K562 (cell line): Measurements from ENCODE around the gene MAP2. TPM values are rescaled to one million over a fixed set of nuclear protein-coding genes. Genes with fewer than 3 reads are reported as not detected.

Source experiments
- ATAC-seq: fragments of 200-7000 bp; cut with Tn5 transposase; 3 replicates; pipeline ENCODE4 v1.9.1; 2020; ENCODE audit warnings: moderate library complexity
- BruUV-seq: library from RNA; stranded (reverse); fragments of 400-500 nt; replicated peaks from 2 replicates; lab custom pipeline; 2021; lab: Mats Ljungman, UMichigan
- CTCF ChIA-PET: fragments of 300-600 bp; formaldehyde crosslinking; extraction: SDS; loops from one replicate; lab custom pipeline; 2021; ENCODE audit warnings: low intra/inter-chr PET ratio; lab: Yijun Ruan, JAX
- POLR2A ChIA-PET: fragments of 300-600, 350-650 bp; sonication (Branson Sonifier 250); formaldehyde crosslinking; extraction: SDS; loops from one replicate; lab custom pipeline; 2021; ENCODE audit warnings: antibody characterized with exemption, inconsistent platforms; lab: Yijun Ruan, JAX
- DNase-seq, 4 experiments: peaks; one replicate each; pipeline versions ENCODE4 v3.0.0 to v3.0.0-alpha.2; 2011 to 2018; ENCODE audit warnings: low spot score in 3 of 4, mixed read lengths in 3 of 4; ENCODE audit errors: extremely low read depth in 1 of 4
- FAIRE-seq: peaks from 2 replicates; lab custom pipeline; 2011; peaks lifted over from hg19 to GRCh38; lab: Jason Lieb, UNC
- H2AFZ ChIP-seq: 2 replicates; pipeline ENCODE4 v1.6.0; 2011; ENCODE audit warnings: low read depth, low read length, control low read depth, inconsistent platforms
- H3K27ac ChIP-seq: fragments of 200-600 bp; 3 replicates; pipeline ENCODE4 v1.8.0; 2011; ENCODE audit warnings: low read depth, mild to moderate bottlenecking, control low read depth, inconsistent platforms, low read length, moderate library complexity, mixed read lengths; ENCODE audit errors: extremely low read depth
- H3K27me3 ChIP-seq, 2 experiments: fragments of 300-600 bp in 1 of 2; 2 replicates in 1 of 2; 3 replicates in 1 of 2; pipeline versions ENCODE4 v1.6.0 to v1.8.0; 2011; ENCODE audit warnings: inconsistent platforms in 2 of 2, low read length in 2 of 2, mild to moderate bottlenecking in 1 of 2, mixed read lengths in 1 of 2, moderate library complexity in 1 of 2; ENCODE audit not compliant: control insufficient read depth in 2 of 2, insufficient read depth in 2 of 2
- H3K36me3 ChIP-seq: fragments of 300-600 bp; 3 replicates; pipeline ENCODE4 v1.8.0; 2011; ENCODE audit warnings: mild to moderate bottlenecking, low read length, inconsistent platforms; ENCODE audit not compliant: control insufficient read depth, insufficient read depth
- H3K4me1 ChIP-seq, 2 experiments: fragments of 200-600 bp in 1 of 2; replicated peaks in 1 of 2; 2 replicates in 1 of 2; 3 replicates in 1 of 2; pipeline versions ENCODE4 v1.5.1 to v1.8.0; 2011; ENCODE audit warnings: inconsistent platforms in 2 of 2, low read length in 2 of 2, mild to moderate bottlenecking in 1 of 2, mixed read lengths in 1 of 2, moderate library complexity in 1 of 2; ENCODE audit not compliant: control insufficient read depth in 2 of 2, insufficient read depth in 2 of 2
- H3K4me2 ChIP-seq: 2 replicates; pipeline ENCODE4 v1.6.1; 2011; ENCODE audit warnings: low read length, control low read depth, inconsistent platforms, mixed read lengths; ENCODE audit not compliant: insufficient read depth
- H3K4me3 ChIP-seq: fragments of 200-600 bp; sonication (generic), shearing (Covaris generic); 2 replicates; pipeline ENCODE4 v1.5.1; 2016; ENCODE audit warnings: control low read depth, inconsistent platforms
- H3K79me2 ChIP-seq: fragments of 200-600 bp; 3 replicates; pipeline ENCODE4 v1.8.0; 2011; ENCODE audit warnings: low read length, inconsistent platforms; ENCODE audit not compliant: control insufficient read depth, insufficient read depth
- H3K9ac ChIP-seq, 2 experiments: 2 replicates each; pipeline versions ENCODE4 v1.6.0 to v1.6.1; 2011; ENCODE audit warnings: low read depth in 2 of 2, low read length in 2 of 2, control low read depth in 1 of 2, inconsistent platforms in 1 of 2, mild to moderate bottlenecking in 1 of 2, mixed read lengths in 1 of 2; ENCODE audit not compliant: insufficient read depth in 1 of 2
- H3K9me1 ChIP-seq: one replicate; pipeline ENCODE4 v1.6.0; 2011; ENCODE audit warnings: inconsistent platforms, mild to moderate bottlenecking, low read length, moderate library complexity; ENCODE audit not compliant: control insufficient read depth, insufficient read depth
- H3K9me3 ChIP-seq: replicated peaks from 2 replicates; pipeline ENCODE4 v1.5.1; 2011; ENCODE audit warnings: low read depth, low read length, inconsistent platforms; ENCODE audit not compliant: control insufficient read depth, insufficient read depth
- H4K20me1 ChIP-seq: replicated peaks from 2 replicates; pipeline ENCODE4 v1.6.1; 2011; ENCODE audit warnings: low read length, inconsistent platforms, mixed read lengths; ENCODE audit not compliant: control insufficient read depth, insufficient read depth
- ARHGAP35 ChIP-seq: fragments of 450-650 bp; IDR thresholded peaks from 2 replicates; pipeline ENCODE4 v1.6.1; 2018; ENCODE audit not compliant: partially characterized antibody
- CXXC5 ChIP-seq: fragments of 250-450 bp; sonication (Bioruptor Pico); IDR thresholded peaks from 2 replicates; pipeline ENCODE4 v1.8.0; 2022; ENCODE audit warnings: inconsistent platforms, mild to moderate bottlenecking, moderate library complexity
- ELF1 ChIP-seq: fragments of 200-800 bp; sonication (Bioruptor generic); IDR thresholded peaks from 2 replicates; pipeline ENCODE4 v1.6.1; 2016; ENCODE audit warnings: missing genetic modification characterization, missing compliant biosample characterization
- ETV1 ChIP-seq: fragments of 450-650 bp; conservative IDR thresholded peaks from 2 replicates; pipeline ENCODE4 v1.6.1; 2016; ENCODE audit warnings: missing genetic modification characterization, control low read depth, low read depth, missing compliant biosample characterization
- MCM5 ChIP-seq: fragments of 450-650 bp; IDR thresholded peaks from 2 replicates; pipeline ENCODE4 v1.6.1; 2016; ENCODE audit warnings: low read depth
- POLR2B ChIP-seq: fragments of 450-650 bp; IDR thresholded peaks from 2 replicates; pipeline ENCODE4 v1.6.1; 2018; ENCODE audit warnings: low read depth; ENCODE audit not compliant: partially characterized antibody
- RCOR1 ChIP-seq, 2 experiments: IDR thresholded peaks; 2 replicates each; pipeline ENCODE4 v1.6.1; 2012; ENCODE audit warnings: low read depth in 2 of 2, low read length in 2 of 2, borderline replicate concordance in 1 of 2, improper control_type of control experiment in 1 of 2
- VEZF1 ChIP-seq: fragments of 200-800 bp; sonication (Bioruptor generic); IDR thresholded peaks from 2 replicates; pipeline ENCODE4 v1.6.1; 2017; ENCODE audit warnings: missing genetic modification characterization, missing compliant biosample characterization
- YBX1 ChIP-seq: fragments of 450-650 bp; IDR thresholded peaks from 2 replicates; pipeline ENCODE4 v1.7.1; 2016; ENCODE audit warnings: mild to moderate bottlenecking
- ZC3H8 ChIP-seq: fragments of 450-650 bp; IDR thresholded peaks from 2 replicates; pipeline ENCODE4 v1.6.1; 2017
- ZNF644 ChIP-seq: fragments of 200-800 bp; sonication (Bioruptor generic); IDR thresholded peaks from 2 replicates; pipeline ENCODE4 v1.6.1; 2016; ENCODE audit warnings: low read depth, missing genetic modification characterization, missing compliant biosample characterization
- ZSCAN29 ChIP-seq: fragments of 450-650 bp; IDR thresholded peaks from 2 replicates; pipeline ENCODE4 v1.6.1; 2017
- WGBS: fragments of 100-300 bp; shearing (Covaris generic); methylation state at CpG from one replicate; pipeline ENCODE4 v1.1.6; 2016; ENCODE audit warnings: low coverage, mixed read lengths; ENCODE audit not compliant: insufficient coverage; ENCODE audit errors: missing lambda C conversion rate; 5-methylcytosine and 5-hydroxymethylcytosine counted together
- in situ Hi-C: fragments of 300-500 bp; cut with MboI; formaldehyde crosslinking; loops from 4 replicates; pipeline ENCODE4 v1.15.0; 2018; ENCODE audit warnings: inconsistent platforms, mixed read lengths
- intact Hi-C: fragments of 100-400 bp; cut with micrococcal nuclease; formaldehyde crosslinking; loops from 2 replicates; pipeline ENCODE4 v1.14.2; 2022
- polyA plus RNA-seq, 8 experiments: library from polyadenylated mRNA; depleted of rRNA in 4 of 8; stranded (reverse) in 5 of 8; unstranded in 3 of 8; fragments of >200 nt; fragmentation: Nextera tagmentation in 2 of 8; fragmentation: Illumina TruSeq in 1 of 8; extraction: Ambion mirVana in 2 of 8; extraction: Trizol in 1 of 8; gene quantifications; 2 replicates each; pipeline versions ENCODE4 v1.2.1 to v1.2.3, GENCODE V29; 2011 to 2014; ENCODE audit warnings: inconsistent platforms in 1 of 8, missing spikeins in 1 of 8
- total RNA-seq, 7 experiments: library from RNA; depleted of rRNA in 6 of 7; stranded (reverse); fragments of >200 nt in 6 of 7; fragmentation: Illumina TruSeq in 2 of 7; extraction: Trizol in 2 of 7; gene quantifications; 2 replicates each; pipeline versions ENCODE4 v1.2.1 to v1.2.3, GENCODE V29; 2011 to 2021; ENCODE audit warnings: low replicate concordance in 1 of 7

The MAP2 gene
- total and polyA plus RNA-seq, 9 of the 15 experiments (the other 6 are each of a cell fraction or from before 2014, with no cell fraction given), result 0.13 TPM; not detected in 8

DNA sequence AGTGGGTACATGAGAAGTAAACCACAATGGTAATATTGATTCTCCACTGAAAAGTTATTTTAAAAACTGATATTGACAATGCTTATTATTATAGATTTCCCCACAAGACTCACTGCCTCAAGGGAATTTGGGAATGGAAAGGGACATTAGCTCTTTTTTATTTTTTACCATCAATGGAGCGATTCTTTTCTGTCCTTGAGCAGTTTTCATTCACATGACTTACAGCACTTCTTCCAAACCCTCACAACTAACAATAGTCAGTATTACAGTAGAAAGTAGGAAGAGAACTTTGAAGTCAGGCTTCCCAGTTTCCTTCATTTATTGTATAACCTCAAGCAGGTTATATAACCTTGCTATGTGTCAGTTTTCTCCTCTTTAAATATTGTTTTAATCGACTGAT is 343.5 kb downstream of the MAP2 start:
- Histone ChIP-seq H2AFZ (no peak overlapping the region), H3K4me3 (no peak overlapping the region), H4K20me1 (no peaks in the 10 kb centered on the region), H3K79me2 (no peaks in the 10 kb centered on the region), H3K27ac (no peak overlapping the region), H3K4me1 (peaks cover 0 to 7% of the 10 kb centered on the region in 2 experiments; a peak in 1 of 5 replicates), H3K9ac (no peak overlapping the region), H3K36me3 (no peaks in the 10 kb centered on the region), H3K27me3 (no peaks in the 10 kb centered on the region), H3K4me2 (no peak overlapping the region), H3K9me1 (no peaks in the 10 kb centered on the region), H3K9me3 (no peaks in the 10 kb centered on the region)
- no peak for ATAC-seq
- no peak for FAIRE-seq
- intact Hi-C loops, result no loop called here
- 0% methylated on average over 2 of the region's 2 CpGs for WGBS
- ChIA-PET CTCF (no interaction called here), POLR2A (no interaction called here)
- in situ Hi-C loops, result no loop called here
- no TSS peak for BruUV-seq
- TF ChIP-seq CXXC5 (CRISPR knock-in tag) (no peak), ZC3H8 (no peak), ARHGAP35 (no peak), VEZF1 (CRISPR knock-in tag) (no peak), ELF1 (tag) (no peak), ZSCAN29 (no peak), YBX1 (no peak), MCM5 (no peak), POLR2B (no peak), RCOR1 (IDR thresholded peaks at IDR 0.05; ENCODE audit: borderline replicate concordance in 1 of 2, low read depth in 2 of 2, low read length in 2 of 2) (no peak), ZNF644 (tag) (no peak), ETV1 (tag) (no peak)
- no peak for DNase-seq
